Keratinocyte (primary cell): Measurements from ENCODE around the gene DPP8. TPM values are rescaled to one million over a fixed set of nuclear protein-coding genes. Genes with fewer than 3 reads are reported as not detected.

ENCODE experiments used
- DNase-seq: peaks from one replicate; pipeline ENCODE4 v3.0.0-alpha.2; 2011; ENCODE audit warnings: low read depth, missing footprints, low spot score
- FAIRE-seq: peaks from 2 replicates; lab custom pipeline; 2011; peaks lifted over from hg19 to GRCh38; lab: Jason Lieb, UNC
- H2AFZ ChIP-seq: 2 replicates; pipeline ENCODE4 v1.6.0; 2012; ENCODE audit warnings: low read length, control low read depth, inconsistent platforms; ENCODE audit not compliant: control insufficient read depth
- H3K27ac ChIP-seq: 2 replicates; pipeline ENCODE4 v1.5.1; 2011; ENCODE audit warnings: low read length; ENCODE audit not compliant: control insufficient read depth, insufficient read depth
- H3K27me3 ChIP-seq: 3 replicates; pipeline ENCODE4 v1.6.0; 2011; ENCODE audit warnings: low read length; ENCODE audit not compliant: control insufficient read depth, insufficient read depth; ENCODE audit errors: extremely low read depth
- H3K36me3 ChIP-seq, 2 experiments: 2 replicates in 1 of 2; 3 replicates in 1 of 2; pipeline ENCODE4 v1.5.1; 2011; ENCODE audit warnings: low read length in 2 of 2, mild to moderate bottlenecking in 1 of 2; ENCODE audit not compliant: control insufficient read depth in 2 of 2, insufficient read depth in 2 of 2; ENCODE audit errors: extremely low read depth in 1 of 2
- H3K4me1 ChIP-seq: 3 replicates; pipeline ENCODE4 v1.5.1; 2011; ENCODE audit warnings: low read length; ENCODE audit not compliant: control insufficient read depth, insufficient read depth; ENCODE audit errors: extremely low read depth
- H3K4me2 ChIP-seq: 3 replicates; pipeline ENCODE4 v1.6.0; 2011; ENCODE audit warnings: low read depth, low read length; ENCODE audit not compliant: control insufficient read depth, insufficient read depth; ENCODE audit errors: extremely low read depth
- H3K4me3 ChIP-seq, 3 experiments: fragments of 200-600 bp in 1 of 3; sonication (generic) in 1 of 3; 2 replicates in 2 of 3; 3 replicates in 1 of 3; pipeline ENCODE4 v1.5.1; 2011 to 2016; ENCODE audit warnings: low read length in 3 of 3, mild to moderate bottlenecking in 3 of 3, control low read depth in 2 of 3, inconsistent platforms in 1 of 3, low read depth in 1 of 3, mixed read lengths in 1 of 3, mixed run types in 1 of 3, moderate library complexity in 1 of 3; ENCODE audit not compliant: control insufficient read depth in 2 of 3, insufficient read depth in 2 of 3; ENCODE audit errors: extremely low read depth in 1 of 3
- H3K79me2 ChIP-seq: 2 replicates; pipeline ENCODE4 v1.6.0; 2012; ENCODE audit warnings: low read length; ENCODE audit not compliant: control insufficient read depth, insufficient read depth
- H3K9ac ChIP-seq: 3 replicates; pipeline ENCODE4 v1.6.0; 2011; ENCODE audit warnings: low read length; ENCODE audit not compliant: control insufficient read depth, insufficient read depth; ENCODE audit errors: extremely low read depth
- H3K9me1 ChIP-seq: 3 replicates; pipeline ENCODE4 v1.6.0; 2011; ENCODE audit warnings: low read length; ENCODE audit not compliant: control insufficient read depth, insufficient read depth; ENCODE audit errors: extremely low read depth
- H3K9me3 ChIP-seq: 2 replicates; pipeline ENCODE4 v1.5.1; 2012; ENCODE audit warnings: low read depth, low read length; ENCODE audit not compliant: control insufficient read depth
- H4K20me1 ChIP-seq: 3 replicates; pipeline ENCODE4 v1.6.0; 2011; ENCODE audit warnings: low read length; ENCODE audit not compliant: control insufficient read depth, insufficient read depth; ENCODE audit errors: extremely low read depth
- CTCF ChIP-seq, 3 experiments: IDR thresholded peaks in 1 of 3; conservative IDR thresholded peaks in 1 of 3; optimal IDR thresholded peaks in 1 of 3; 2 replicates in 2 of 3; 3 replicates in 1 of 3; pipeline versions ENCODE3 to v1.5.1; 2011; ENCODE audit warnings: low read length in 3 of 3, mild to moderate bottlenecking in 3 of 3, moderate library complexity in 2 of 3, control low read depth in 1 of 3, inconsistent platforms in 1 of 3; ENCODE audit not compliant: insufficient read depth in 2 of 3; ENCODE audit errors: extremely low read depth in 1 of 3
- EZH2 ChIP-seq: IDR thresholded peaks from one replicate; pipeline ENCODE4 v1.6.1; 2012; ENCODE audit warnings: inconsistent platforms, mild to moderate bottlenecking, low read length, moderate library complexity
- dilution Hi-C: fragments of 300-500 bp; cut with MboI; formaldehyde crosslinking; loops from one replicate; pipeline ENCODE4 v1.7.0; 2020; ENCODE audit warnings: low sequenced_read_pairs; ENCODE audit not compliant: extremely low pct_ligation_motif_present
- polyA plus RNA-seq, 5 experiments: library from polyadenylated mRNA; depleted of rRNA in 3 of 5; stranded (reverse) in 3 of 5; stranded (forward) in 1 of 5; unstranded in 1 of 5; fragments of >200 nt; gene quantifications; 1 replicate in 1 of 5; 2 replicates in 3 of 5; 3 replicates in 1 of 5; pipeline versions ENCODE4 v1.2.1 to v1.2.3, GENCODE V29; 2011 to 2012; ENCODE audit warnings: missing spikeins in 2 of 5, low read depth in 1 of 5, low replicate concordance in 1 of 5

Gene DPP8
- polyA plus RNA-seq, 1 donor (not counting 4 experiments of a cell fraction or from before 2014, with no cell fraction given), result 21.6 TPM

GRCh38 chr15:65424683-65425082 is 92.8 kb downstream of the DPP8 start:
- dilution Hi-C loops, result no loop called here
- H3K36me3 ChIP-seq, result no peaks in the 10 kb centered on the region
- no peaks in the 10 kb centered on the region for H3K9me3 ChIP-seq
- FAIRE-seq (no peak), DNase-seq (no peak)
- no peak overlapping the region for H3K4me3 ChIP-seq
- H3K27ac ChIP-seq, result no peak overlapping the region
- TF ChIP-seq CTCF (optimal IDR thresholded peaks at IDR 0.05 in 1 of 3, IDR thresholded peaks at IDR 0.05 in 1 of 3, conservative IDR thresholded peaks at IDR 0.05 in 1 of 3; ENCODE audit: extremely low read depth in 1 of 3, insufficient read depth in 2 of 3, low read length in 3 of 3) (no peak), EZH2 (no peak)
- no peaks in the 10 kb centered on the region for H4K20me1 ChIP-seq
- peaks cover 9% of the 10 kb centered on the region for H3K4me1 ChIP-seq
- H3K9me1 ChIP-seq, result no peaks in the 10 kb centered on the region
- no peak overlapping the region for H3K9ac ChIP-seq
- no peak overlapping the region for H2AFZ ChIP-seq
- H3K27me3 ChIP-seq, result peaks cover 40% of the 10 kb centered on the region
- no peaks in the 10 kb centered on the region for H3K79me2 ChIP-seq
- H3K4me2 ChIP-seq, result no peak overlapping the region

GRCh38 chr15:65423976-65424679 is 93.4 kb downstream of the DPP8 start:
- TF ChIP-seq EZH2 (no peak), CTCF (optimal IDR thresholded peaks at IDR 0.05 in 1 of 3, IDR thresholded peaks at IDR 0.05 in 1 of 3, conservative IDR thresholded peaks at IDR 0.05 in 1 of 3; ENCODE audit: extremely low read depth in 1 of 3, insufficient read depth in 2 of 3, low read length in 3 of 3) (no peak)
- H3K79me2 ChIP-seq, result no peaks in the 10 kb centered on the region
- H3K4me3 ChIP-seq, result no peak overlapping the region
- dilution Hi-C loops, result no loop called here
- peaks cover 43% of the 10 kb centered on the region for H3K27me3 ChIP-seq
- no peaks in the 10 kb centered on the region for H4K20me1 ChIP-seq
- H3K9me3 ChIP-seq, result no peaks in the 10 kb centered on the region
- H3K9me1 ChIP-seq, result no peaks in the 10 kb centered on the region
- FAIRE-seq, result peak; percentile 36
- H3K36me3 ChIP-seq, result no peaks in the 10 kb centered on the region
- H2AFZ ChIP-seq, result no peak overlapping the region
- no peak overlapping the region for H3K9ac ChIP-seq
- H3K4me1 ChIP-seq, result peaks cover 9% of the 10 kb centered on the region
- H3K27ac ChIP-seq, result no peak overlapping the region
- no peak for DNase-seq
- no peak overlapping the region for H3K4me2 ChIP-seq
